ENCODE data around the gene SARM1.

The SARM1 gene

DNA sequence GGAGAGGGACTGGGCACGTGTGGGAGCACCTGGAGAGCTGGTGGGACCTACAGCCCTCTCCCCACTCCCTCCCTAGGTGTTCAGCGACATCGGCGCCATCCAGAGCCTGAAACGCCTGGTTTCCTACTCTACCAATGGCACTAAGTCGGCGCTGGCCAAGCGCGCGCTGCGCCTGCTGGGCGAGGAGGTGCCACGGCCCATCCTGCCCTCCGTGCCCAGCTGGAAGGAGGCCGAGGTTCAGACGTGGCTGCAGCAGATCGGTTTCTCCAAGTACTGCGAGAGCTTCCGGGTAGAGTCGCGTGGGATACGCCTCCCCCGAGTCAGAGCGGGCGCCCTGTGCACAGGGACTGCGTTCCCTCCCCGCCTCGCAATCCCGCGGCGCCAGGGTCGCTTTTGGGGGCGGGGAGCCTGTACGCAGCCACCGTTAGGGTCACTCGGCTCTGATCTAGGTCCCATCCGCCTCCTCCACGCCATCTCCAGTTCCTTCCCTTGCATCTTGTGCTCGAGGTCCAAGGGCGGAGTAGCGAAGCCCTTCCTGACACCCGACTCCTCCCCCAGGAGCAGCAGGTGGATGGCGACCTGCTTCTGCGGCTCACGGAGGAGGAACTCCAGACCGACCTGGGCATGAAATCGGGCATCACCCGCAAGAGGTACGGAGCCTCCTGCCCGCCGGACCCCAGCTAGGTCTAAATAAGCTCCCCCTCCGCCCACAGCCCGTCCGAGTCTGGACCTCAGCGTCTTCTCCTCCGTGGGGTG is 13.0 kb downstream of the SARM1 start:
- Histone ChIP-seq H3K9me3 (ENCODE audit: insufficient read depth, low read length) (no peaks in the 10 kb centered on the region), H3K9ac (ENCODE audit: low read length) (no peak overlapping the region), H3K4me3 (ENCODE audit: low read length) (no peak overlapping the region), H3K4me1 (ENCODE audit: low read length) (no peaks in the 10 kb centered on the region), H4K20me1 (ENCODE audit: insufficient read depth, low read length) (peaks cover 4% of the 10 kb centered on the region; the same call in 1 of the 2 replicates), H3K4me2 (ENCODE audit: low read length) (no peak overlapping the region), H3K36me3 (replicated peaks; ENCODE audit: low read depth, low read length) (peaks cover 18% of the 10 kb centered on the region), H3K27me3 (ENCODE audit: low read depth, low read length) (no peaks in the 10 kb centered on the region), H2AFZ (ENCODE audit: low read depth, low read length) (no peak overlapping the region), H3K27ac (ENCODE audit: low read length) (no peak overlapping the region), H3K79me2 (ENCODE audit: low read length) (peaks cover 11% of the 10 kb centered on the region; the same call in 1 of the 2 replicates)
- no peak for TF ChIP-seq EZH2phosphoT487 (IDR thresholded peaks at IDR 0.05; ENCODE audit: low read depth)
- TF ChIP-seq, protein P1, sequence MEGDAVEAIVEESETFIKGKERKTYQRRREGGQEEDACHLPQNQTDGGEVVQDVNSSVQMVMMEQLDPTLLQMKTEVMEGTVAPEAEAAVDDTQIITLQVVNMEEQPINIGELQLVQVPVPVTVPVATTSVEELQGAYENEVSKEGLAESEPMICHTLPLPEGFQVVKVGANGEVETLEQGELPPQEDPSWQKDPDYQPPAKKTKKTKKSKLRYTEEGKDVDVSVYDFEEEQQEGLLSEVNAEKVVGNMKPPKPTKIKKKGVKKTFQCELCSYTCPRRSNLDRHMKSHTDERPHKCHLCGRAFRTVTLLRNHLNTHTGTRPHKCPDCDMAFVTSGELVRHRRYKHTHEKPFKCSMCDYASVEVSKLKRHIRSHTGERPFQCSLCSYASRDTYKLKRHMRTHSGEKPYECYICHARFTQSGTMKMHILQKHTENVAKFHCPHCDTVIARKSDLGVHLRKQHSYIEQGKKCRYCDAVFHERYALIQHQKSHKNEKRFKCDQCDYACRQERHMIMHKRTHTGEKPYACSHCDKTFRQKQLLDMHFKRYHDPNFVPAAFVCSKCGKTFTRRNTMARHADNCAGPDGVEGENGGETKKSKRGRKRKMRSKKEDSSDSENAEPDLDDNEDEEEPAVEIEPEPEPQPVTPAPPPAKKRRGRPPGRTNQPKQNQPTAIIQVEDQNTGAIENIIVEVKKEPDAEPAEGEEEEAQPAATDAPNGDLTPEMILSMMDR (IDR thresholded peaks at IDR 0.05; ENCODE audit: low read depth, low read length) = no peak

DNA sequence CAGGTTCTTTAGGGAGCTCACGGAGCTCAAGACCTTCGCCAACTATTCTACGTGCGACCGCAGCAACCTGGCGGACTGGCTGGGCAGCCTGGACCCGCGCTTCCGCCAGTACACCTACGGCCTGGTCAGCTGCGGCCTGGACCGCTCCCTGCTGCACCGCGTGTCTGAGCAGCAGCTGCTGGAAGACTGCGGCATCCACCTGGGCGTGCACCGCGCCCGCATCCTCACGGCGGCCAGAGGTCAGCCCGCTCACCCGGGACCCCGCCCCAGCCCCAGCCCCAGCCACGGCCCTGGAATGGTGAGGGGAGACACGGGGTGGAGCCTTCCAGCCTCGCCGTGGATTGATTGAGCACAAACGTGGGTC is 13.5 kb downstream of the SARM1 start:
- Histone ChIP-seq H4K20me1 (ENCODE audit: insufficient read depth, low read length) (peaks cover 4% of the 10 kb centered on the region; the same call in 1 of the 2 replicates), H3K9me3 (ENCODE audit: insufficient read depth, low read length) (no peaks in the 10 kb centered on the region), H3K4me2 (ENCODE audit: low read length) (no peak overlapping the region), H3K79me2 (ENCODE audit: low read length) (peaks cover 11% of the 10 kb centered on the region; the same call in 1 of the 2 replicates), H3K4me3 (ENCODE audit: low read length) (no peak overlapping the region), H3K27ac (ENCODE audit: low read length) (no peak overlapping the region), H3K4me1 (ENCODE audit: low read length) (no peaks in the 10 kb centered on the region), H3K36me3 (replicated peaks; ENCODE audit: low read depth, low read length) (peaks cover 18% of the 10 kb centered on the region), H3K27me3 (ENCODE audit: low read depth, low read length) (no peaks in the 10 kb centered on the region), H3K9ac (ENCODE audit: low read length) (no peak overlapping the region), H2AFZ (ENCODE audit: low read depth, low read length) (no peak overlapping the region)
- no peak for TF ChIP-seq EZH2phosphoT487 (IDR thresholded peaks at IDR 0.05; ENCODE audit: low read depth)
- TF ChIP-seq, protein P1 (IDR thresholded peaks at IDR 0.05; ENCODE audit: low read depth, low read length) = no peak

DNA sequence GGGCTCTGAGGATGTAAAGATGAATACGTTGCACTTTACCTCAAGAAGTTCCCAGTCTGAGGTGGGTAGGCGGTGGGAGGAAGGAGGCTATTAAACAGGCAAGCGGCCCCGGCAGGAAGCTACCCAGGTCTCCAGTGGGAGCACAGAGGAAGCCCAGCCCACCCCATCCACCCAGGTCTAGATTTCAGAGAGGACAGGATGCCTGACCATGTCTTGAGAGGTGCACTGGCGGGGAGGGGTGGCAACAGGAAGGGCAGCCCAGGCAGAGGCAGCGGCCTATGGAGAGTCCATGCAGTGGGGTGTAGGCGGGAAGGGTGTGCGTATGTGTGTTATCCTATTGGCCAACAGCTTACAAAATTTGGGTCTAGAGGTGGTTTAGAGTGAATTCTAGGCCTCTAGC is 13.9 kb downstream of the SARM1 start:
- peaks cover under 1% of the 10 kb centered on the region; the same call in 1 of the 2 replicates for H4K20me1 ChIP-seq (ENCODE audit: insufficient read depth, low read length)
- no peak overlapping the region for H3K4me2 ChIP-seq (ENCODE audit: low read length)
- H3K4me1 ChIP-seq (ENCODE audit: low read length) = no peaks in the 10 kb centered on the region
- no peaks in the 10 kb centered on the region for H3K27me3 ChIP-seq (ENCODE audit: low read depth, low read length)
- H2AFZ ChIP-seq (ENCODE audit: low read depth, low read length) = no peak overlapping the region
- no peak overlapping the region for H3K4me3 ChIP-seq (ENCODE audit: low read length)
- peaks cover 7% of the 10 kb centered on the region; the same call in 1 of the 2 replicates for H3K79me2 ChIP-seq (ENCODE audit: low read length)
- H3K9me3 ChIP-seq (ENCODE audit: insufficient read depth, low read length) = no peaks in the 10 kb centered on the region
- H3K9ac ChIP-seq (ENCODE audit: low read length) = no peak overlapping the region
- TF ChIP-seq, protein P1 (IDR thresholded peaks at IDR 0.05; ENCODE audit: low read depth, low read length) = no peak
- TF ChIP-seq EZH2phosphoT487 (IDR thresholded peaks at IDR 0.05; ENCODE audit: low read depth) = no peak
- no peak overlapping the region for H3K27ac ChIP-seq (ENCODE audit: low read length)
- H3K36me3 ChIP-seq (replicated peaks; ENCODE audit: low read depth, low read length) = peaks cover 15% of the 10 kb centered on the region

DNA sequence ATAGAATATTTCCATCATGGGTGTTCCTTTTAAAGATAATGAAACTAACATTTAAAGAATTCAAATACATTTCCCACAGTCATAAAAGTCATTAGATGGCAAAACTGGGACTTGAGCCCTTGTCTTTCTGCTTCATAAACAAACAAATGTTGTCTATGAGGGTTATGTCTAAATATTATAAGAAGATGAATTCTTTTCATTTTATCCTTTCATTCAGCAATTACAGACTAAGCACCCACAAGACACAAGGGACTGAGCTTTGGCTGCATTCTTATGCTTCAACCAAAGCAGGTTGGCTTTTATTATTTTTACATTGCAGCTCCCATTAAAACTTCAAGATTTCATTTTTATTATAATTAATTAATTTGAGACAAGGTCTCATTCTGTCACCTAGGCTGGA is 14.9 kb downstream of the SARM1 start:
- no peaks in the 10 kb centered on the region for H3K27me3 ChIP-seq (ENCODE audit: low read depth, low read length)
- no peak for TF ChIP-seq EZH2phosphoT487 (IDR thresholded peaks at IDR 0.05; ENCODE audit: low read depth)
- TF ChIP-seq, protein P1 (IDR thresholded peaks at IDR 0.05; ENCODE audit: low read depth, low read length) = no peak
- no peak overlapping the region for H3K4me2 ChIP-seq (ENCODE audit: low read length)
- no peaks in the 10 kb centered on the region for H3K9me3 ChIP-seq (ENCODE audit: insufficient read depth, low read length)
- peaks cover 17% of the 10 kb centered on the region for H3K36me3 ChIP-seq (replicated peaks; ENCODE audit: low read depth, low read length)
- H3K4me3 ChIP-seq (ENCODE audit: low read length) = no peak overlapping the region
- H2AFZ ChIP-seq (ENCODE audit: low read depth, low read length) = no peak overlapping the region
- H3K4me1 ChIP-seq (ENCODE audit: low read length) = no peaks in the 10 kb centered on the region
- no peaks in the 10 kb centered on the region for H3K79me2 ChIP-seq (ENCODE audit: low read length)
- H4K20me1 ChIP-seq (ENCODE audit: insufficient read depth, low read length) = no peaks in the 10 kb centered on the region
- no peak overlapping the region for H3K27ac ChIP-seq (ENCODE audit: low read length)
- H3K9ac ChIP-seq (ENCODE audit: low read length) = no peak overlapping the region
